Suprapubic skin (tissue), 4 donors: ENCODE results near the gene PIEZO1. TPM values are rescaled to one million over a fixed set of nuclear protein-coding genes. Genes with fewer than 3 reads are reported as not detected.

ENCODE experiments used
- DNase-seq, 2 donors: peaks; one replicate each; pipeline ENCODE4 v3.0.0-alpha.2; 2019; ENCODE audit warnings: low spot score in 2 of 2
- H3K27ac ChIP-seq: fragments of 200-600 bp; sonication (generic); one replicate; pipeline ENCODE4 v1.5.1; 2019
- H3K27me3 ChIP-seq: fragments of 200-600 bp; sonication (generic); one replicate; pipeline ENCODE4 v1.5.1; 2019
- H3K36me3 ChIP-seq: fragments of 200-600 bp; sonication (generic); one replicate; pipeline ENCODE4 v1.5.1; 2019
- H3K4me1 ChIP-seq: fragments of 200-600 bp; sonication (generic); one replicate; pipeline ENCODE4 v1.5.1; 2019
- H3K4me3 ChIP-seq: fragments of 200-600 bp; sonication (generic); one replicate; pipeline ENCODE4 v1.5.1; 2019; ENCODE audit warnings: mild to moderate bottlenecking
- H3K9me3 ChIP-seq: fragments of 200-600 bp; sonication (generic); one replicate; pipeline ENCODE4 v1.5.1; 2019
- CTCF ChIP-seq, 2 donors: fragments of 200-600 bp in 1 of 2; fragments of 450-650 bp in 1 of 2; sonication (generic) in 1 of 2; IDR thresholded peaks; one replicate each; pipeline ENCODE4 v1.5.1; 2016 to 2019; ENCODE audit warnings: antibody characterized with exemption in 2 of 2, mild to moderate bottlenecking in 1 of 2, moderate library complexity in 1 of 2
- EP300 ChIP-seq: sonication (generic); formaldehyde crosslinking; IDR thresholded peaks from one replicate; pipeline ENCODE4 v1.6.1; 2017; ENCODE audit warnings: antibody characterized with exemption
- POLR2A ChIP-seq, 2 donors: fragments of 450-650 bp; IDR thresholded peaks; one replicate each; pipeline ENCODE4 v1.6.1; 2017; ENCODE audit warnings: antibody characterized with exemption in 2 of 2, mild to moderate bottlenecking in 2 of 2, moderate library complexity in 2 of 2
- POLR2AphosphoS5 ChIP-seq, 3 donors: sonication (generic); formaldehyde crosslinking; IDR thresholded peaks; one replicate each; pipeline ENCODE4 v1.6.1; 2017; ENCODE audit warnings: antibody characterized with exemption in 3 of 3
- WGBS: methylation state at CpG from one replicate; pipeline ENCODE4 v1.1.5; 2018; 5-methylcytosine and 5-hydroxymethylcytosine counted together
- total RNA-seq, 4 donors: library from RNA; depleted of rRNA; stranded (reverse); fragments of >200 nt; gene quantifications; one replicate each; pipeline ENCODE4 v1.1.0, GENCODE V29; 2016

Gene PIEZO1
- total RNA-seq, 4 donors from 2014 or later: 185 to 269 (median 224) TPM

- no peak for DNase-seq
- no peak for TF ChIP-seq POLR2A (IDR thresholded peaks at IDR 0.05)
- TF ChIP-seq CTCF (IDR thresholded peaks at IDR 0.05): no peak
- no peak for TF ChIP-seq EP300
- TF ChIP-seq POLR2AphosphoS5 (IDR thresholded peaks at IDR 0.05): no peak
- no peaks in the 10 kb centered on the region for H3K27me3 ChIP-seq
- no peaks in the 10 kb centered on the region for H3K36me3 ChIP-seq
- H3K9me3 ChIP-seq: no peaks in the 10 kb centered on the region
- peaks cover 27% of the 10 kb centered on the region for H3K4me1 ChIP-seq
- 90% methylated on average over 6 of the region's 6 CpGs for WGBS
- H3K4me3 ChIP-seq: no peak overlapping the region
- H3K27ac ChIP-seq: no peak overlapping the region
These were observed 15.2 kb upstream of the PIEZO1 start for GRCh38 chr16:88800277-88800592.

DNA sequence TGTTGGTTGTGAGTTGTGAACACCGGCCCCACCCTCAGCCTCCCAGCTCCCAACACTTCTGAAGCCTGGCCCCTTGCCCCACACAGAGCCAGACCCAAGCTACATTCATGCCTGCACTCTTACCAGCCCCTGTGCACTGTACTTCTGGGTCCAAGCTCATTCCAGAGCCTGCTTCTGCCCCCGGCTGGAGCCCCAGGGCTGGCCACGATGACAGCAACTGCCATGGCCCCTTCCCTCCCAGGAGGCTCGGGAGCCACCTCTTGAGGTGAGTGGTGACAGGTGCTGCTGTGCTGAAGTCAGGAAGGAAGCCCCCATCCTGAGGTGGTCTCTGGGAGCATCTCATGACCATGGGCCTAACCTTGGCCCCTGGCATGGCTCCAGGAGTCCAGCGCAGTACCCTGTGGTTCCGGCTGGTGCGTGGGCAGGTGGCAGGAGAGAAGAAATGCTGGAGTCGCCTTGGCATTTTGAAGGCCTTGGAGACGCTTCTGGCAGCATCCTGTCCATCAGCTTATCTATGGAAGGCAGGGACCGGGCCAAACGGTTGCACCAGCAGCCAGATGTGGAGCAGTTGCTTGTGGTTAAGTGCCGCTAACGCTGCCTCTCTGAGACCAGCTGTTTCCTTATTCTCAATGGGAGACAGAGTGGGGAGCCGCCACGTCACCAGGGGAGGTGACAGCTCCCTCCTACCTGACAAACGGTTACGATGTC, 14.7 kb upstream of the PIEZO1 start:
- Histone ChIP-seq H3K36me3 (no peaks in the 10 kb centered on the region), H3K27me3 (no peaks in the 10 kb centered on the region), H3K9me3 (no peaks in the 10 kb centered on the region), H3K4me1 (peaks cover 22% of the 10 kb centered on the region), H3K4me3 (no peak overlapping the region), H3K27ac (no peak overlapping the region)
- TF ChIP-seq POLR2AphosphoS5 (IDR thresholded peaks at IDR 0.05) (no peak), CTCF (IDR thresholded peaks at IDR 0.05) (no peak), EP300 (no peak), POLR2A (IDR thresholded peaks at IDR 0.05) (no peak)
- DNase-seq: no peak
- 85% methylated on average over 13 of the region's 17 CpGs for WGBS

GRCh38 chr16:88798772-88799455, 13.9 kb upstream of the PIEZO1 start:
- no peaks in the 10 kb centered on the region for H3K36me3 ChIP-seq
- no peak overlapping the region for H3K4me3 ChIP-seq
- TF ChIP-seq POLR2A (IDR thresholded peaks at IDR 0.05) (no peak), EP300 (no peak), CTCF (IDR thresholded peaks at IDR 0.05) (no peak)
- DNase-seq: no peak
- no peaks in the 10 kb centered on the region for H3K9me3 ChIP-seq
- H3K27ac ChIP-seq: no peak overlapping the region
- H3K4me1 ChIP-seq: peaks cover 14% of the 10 kb centered on the region
- H3K27me3 ChIP-seq: peaks cover under 1% of the 10 kb centered on the region

GRCh38 chr16:88798073-88798472, 13.1 kb upstream of the PIEZO1 start:
- Histone ChIP-seq H3K4me1 (peaks cover 5% of the 10 kb centered on the region), H3K9me3 (no peaks in the 10 kb centered on the region), H3K36me3 (no peaks in the 10 kb centered on the region), H3K27me3 (peaks cover 9% of the 10 kb centered on the region), H3K4me3 (no peak overlapping the region), H3K27ac (no peak overlapping the region)
- no peak for TF ChIP-seq CTCF (IDR thresholded peaks at IDR 0.05)
- TF ChIP-seq EP300: no peak
- TF ChIP-seq POLR2AphosphoS5 (IDR thresholded peaks at IDR 0.05): no peak
- no peak for TF ChIP-seq POLR2A (IDR thresholded peaks at IDR 0.05)
- 95% methylated on average over 4 of the region's 4 CpGs for WGBS
- DNase-seq: no peak

- 71% methylated on average over 4 of the region's 4 CpGs for WGBS
- peaks cover 24% of the 10 kb centered on the region for H3K27me3 ChIP-seq
- no peak overlapping the region for H3K4me3 ChIP-seq
- no peaks in the 10 kb centered on the region for H3K9me3 ChIP-seq
- DNase-seq: no peak
- no peak overlapping the region for H3K27ac ChIP-seq
- H3K36me3 ChIP-seq: no peaks in the 10 kb centered on the region
- peaks cover 9% of the 10 kb centered on the region for H3K4me1 ChIP-seq
- TF ChIP-seq CTCF (IDR thresholded peaks at IDR 0.05): no peak
- no peak for TF ChIP-seq EP300
- no peak for TF ChIP-seq POLR2A (IDR thresholded peaks at IDR 0.05)
- TF ChIP-seq POLR2AphosphoS5 (IDR thresholded peaks at IDR 0.05): no peak
These were observed 11.3 kb upstream of the PIEZO1 start for GRCh38 chr16:88796278-88796677.
